SK-N-MC (cell line): Measurements from ENCODE around the gene AKR1A1.
A peak's percentile ranks its signal among the peaks of the same experiment; 100 is the strongest.

Experiments used
- DNase-seq: peaks from one replicate; pipeline ENCODE4 v3.0.0-alpha.2; 2011; ENCODE audit warnings: low read depth, low spot score
- H3K27ac ChIP-seq: fragments of 200-600 bp; sonication (generic); 2 replicates; pipeline ENCODE4 v1.5.1; 2016; ENCODE audit warnings: mixed run types
- H3K36me3 ChIP-seq: fragments of 200-600 bp; sonication (generic); 2 replicates; pipeline ENCODE4 v1.6.1; 2017; ENCODE audit warnings: antibody characterized with exemption, low read length, mixed read lengths; ENCODE audit not compliant: insufficient read depth
- H3K4me3 ChIP-seq: fragments of 200-600 bp; sonication (generic); 2 replicates; pipeline ENCODE4 v1.5.1; 2016
- H3K9ac ChIP-seq: fragments of 200-600 bp; sonication (generic); 2 replicates; pipeline ENCODE4 v1.8.0; 2017; ENCODE audit warnings: mixed run types, mixed read lengths; ENCODE audit not compliant: insufficient read length
- H3K9me3 ChIP-seq: fragments of 200-600 bp; sonication (generic); 2 replicates; pipeline ENCODE4 v1.6.1; 2017; ENCODE audit warnings: low read depth, mild to moderate bottlenecking, antibody characterized with exemption, low read length, moderate library complexity, mixed read lengths
- EZH2 ChIP-seq: fragments of 200-600 bp; sonication (generic); IDR thresholded peaks from one replicate; pipeline ENCODE4 v1.6.1; 2017; ENCODE audit warnings: antibody characterized with exemption
- FOXP2 ChIP-seq: optimal IDR thresholded peaks from 2 replicates; pipeline ENCODE3; 2011; ENCODE audit warnings: mild to moderate bottlenecking, moderate library complexity; ENCODE audit not compliant: insufficient read depth; ENCODE audit errors: extremely low read length, control extremely low read depth
- POLR2AphosphoS5 ChIP-seq: IDR thresholded peaks from 2 replicates; pipeline ENCODE4 v1.6.1; 2012; ENCODE audit warnings: mild to moderate bottlenecking, low read depth, low read length, borderline replicate concordance

AKR1A1 gene

DNA sequence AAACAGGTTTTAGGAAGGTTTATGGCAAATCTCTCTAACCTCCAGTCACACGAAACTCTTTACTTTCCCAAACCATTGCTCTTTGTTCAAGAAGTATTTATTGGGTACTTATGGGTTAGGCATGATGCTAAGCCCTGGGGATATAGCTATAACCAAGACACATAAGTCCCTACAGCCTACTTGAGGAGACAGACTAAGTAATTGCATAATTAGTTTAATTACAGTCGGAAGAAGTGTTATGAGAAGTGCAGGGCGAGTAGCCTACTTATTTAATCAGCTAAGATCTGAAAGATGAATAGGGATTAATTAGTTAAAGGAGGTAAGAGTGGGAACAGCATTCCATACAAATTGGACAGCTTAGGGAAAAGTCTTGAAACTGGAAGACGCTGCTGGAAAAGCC, 20.0 kb downstream of the AKR1A1 start:
- no peak for TF ChIP-seq POLR2AphosphoS5
- TF ChIP-seq FOXP2, result no peak
- Histone ChIP-seq H3K4me3 (no peak overlapping the region), H3K9ac (no peak overlapping the region), H3K27ac (no peak overlapping the region), H3K9me3 (no peaks in the 10 kb centered on the region), H3K36me3 (peaks cover 49% of the 10 kb centered on the region)
- DNase-seq, result no peak

DNA sequence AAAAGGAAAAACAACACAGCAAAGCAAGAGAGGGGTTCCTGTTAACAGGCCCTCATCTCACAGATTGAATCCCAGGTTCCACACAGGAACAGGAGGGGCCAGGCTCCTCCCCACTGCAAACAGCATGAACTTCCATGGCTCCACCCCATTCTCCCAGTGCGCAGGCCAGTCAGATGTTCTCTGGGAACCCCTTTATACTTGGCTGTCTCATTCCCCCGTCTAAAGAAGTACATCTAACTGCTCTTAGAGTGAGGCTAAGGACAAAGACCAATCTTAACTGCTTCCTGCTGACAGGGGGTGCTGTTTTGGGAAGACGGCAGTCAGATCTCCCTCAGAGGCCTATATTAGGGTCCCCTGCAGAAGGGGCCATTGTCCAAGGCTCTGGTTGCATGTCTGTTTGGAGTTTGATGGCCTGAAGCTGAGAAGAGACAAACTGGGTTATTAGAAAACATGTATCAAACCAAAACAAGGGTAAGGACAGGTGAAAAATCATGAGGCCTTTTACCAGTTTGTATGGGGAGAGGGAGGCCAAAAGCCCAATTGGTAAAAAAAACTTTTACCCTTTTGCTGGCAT, 22.7 kb downstream of the AKR1A1 start:
- TF ChIP-seq FOXP2 (no peak), EZH2 (no peak), POLR2AphosphoS5 (no peak)
- no peak overlapping the region for H3K27ac ChIP-seq
- H3K9me3 ChIP-seq, result 0 out of 2 replicates have a peak, but pooled peaks cover under 1% of the 10 kb centered on the region
- H3K9ac ChIP-seq, result no peak overlapping the region
- no peak overlapping the region for H3K4me3 ChIP-seq
- no peak for DNase-seq
- peaks cover 29% of the 10 kb centered on the region for H3K36me3 ChIP-seq

DNA sequence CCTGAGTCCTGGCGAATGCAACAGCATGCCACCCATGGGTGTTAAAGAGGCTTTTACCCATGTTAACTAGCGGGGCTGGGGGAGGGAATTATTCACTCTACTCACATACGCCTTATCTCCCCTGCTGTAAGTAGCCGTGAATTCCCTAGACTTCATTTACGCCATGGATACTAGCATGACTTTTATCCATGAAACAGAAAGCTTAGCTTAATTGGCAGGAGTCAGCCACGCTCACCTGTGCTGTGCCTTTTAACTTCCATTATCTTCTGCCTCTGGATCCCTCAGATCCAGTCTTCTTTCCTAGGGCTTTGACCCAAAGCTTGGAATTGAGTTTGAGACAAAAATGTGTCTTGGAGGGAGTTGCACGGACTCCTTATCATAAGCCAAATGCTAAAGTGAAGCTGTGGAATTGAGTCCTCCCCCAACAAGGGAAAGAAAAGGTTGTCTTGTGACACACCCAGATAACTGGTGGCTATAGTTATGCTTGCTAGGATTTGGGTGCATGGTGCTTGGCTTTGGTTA, 23.5 kb downstream of the AKR1A1 start:
- Histone ChIP-seq H3K36me3 (peaks cover 20% of the 10 kb centered on the region), H3K4me3 (no peak overlapping the region), H3K9ac (no peak overlapping the region), H3K9me3 (0 out of 2 replicates have a peak, but pooled peaks cover 3% of the 10 kb centered on the region), H3K27ac (no peak overlapping the region)
- DNase-seq, result no peak
- TF ChIP-seq EZH2, result no peak
- no peak for TF ChIP-seq FOXP2
- TF ChIP-seq POLR2AphosphoS5, result no peak

DNA sequence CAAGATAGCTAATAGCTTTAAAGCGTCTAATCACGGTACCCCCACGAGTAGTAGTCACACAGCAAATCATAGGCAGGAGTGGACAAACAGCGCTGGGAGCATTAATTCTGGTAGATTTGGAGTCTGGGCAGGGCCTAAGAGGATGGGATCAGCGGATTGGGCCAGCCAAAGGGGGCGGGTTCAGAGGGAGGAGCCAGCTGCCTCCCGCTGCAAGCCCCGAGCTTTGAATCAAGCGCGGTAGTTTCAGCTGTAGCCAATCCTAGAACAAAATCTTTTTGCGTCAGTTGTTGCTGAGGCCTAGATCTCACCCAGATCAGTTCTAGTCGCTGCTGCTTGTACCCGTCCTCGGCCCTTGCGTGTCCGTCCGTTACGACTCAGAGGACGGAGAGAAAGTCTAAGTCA, 32.6 kb downstream of the AKR1A1 start:
- H3K9ac ChIP-seq, result peak overlapping the region; percentile 99
- H3K36me3 ChIP-seq, result peaks cover 23% of the 10 kb centered on the region
- peak; percentile 92 for DNase-seq
- peak overlapping the region; percentile 96 for H3K4me3 ChIP-seq
- H3K27ac ChIP-seq, result peak overlapping the region; percentile 98; the same call in 1 of the 2 replicates
- TF ChIP-seq POLR2AphosphoS5 (no peak), EZH2 (no peak)
- 0 out of 2 replicates have a peak, but pooled peaks cover 3% of the 10 kb centered on the region for H3K9me3 ChIP-seq

DNA sequence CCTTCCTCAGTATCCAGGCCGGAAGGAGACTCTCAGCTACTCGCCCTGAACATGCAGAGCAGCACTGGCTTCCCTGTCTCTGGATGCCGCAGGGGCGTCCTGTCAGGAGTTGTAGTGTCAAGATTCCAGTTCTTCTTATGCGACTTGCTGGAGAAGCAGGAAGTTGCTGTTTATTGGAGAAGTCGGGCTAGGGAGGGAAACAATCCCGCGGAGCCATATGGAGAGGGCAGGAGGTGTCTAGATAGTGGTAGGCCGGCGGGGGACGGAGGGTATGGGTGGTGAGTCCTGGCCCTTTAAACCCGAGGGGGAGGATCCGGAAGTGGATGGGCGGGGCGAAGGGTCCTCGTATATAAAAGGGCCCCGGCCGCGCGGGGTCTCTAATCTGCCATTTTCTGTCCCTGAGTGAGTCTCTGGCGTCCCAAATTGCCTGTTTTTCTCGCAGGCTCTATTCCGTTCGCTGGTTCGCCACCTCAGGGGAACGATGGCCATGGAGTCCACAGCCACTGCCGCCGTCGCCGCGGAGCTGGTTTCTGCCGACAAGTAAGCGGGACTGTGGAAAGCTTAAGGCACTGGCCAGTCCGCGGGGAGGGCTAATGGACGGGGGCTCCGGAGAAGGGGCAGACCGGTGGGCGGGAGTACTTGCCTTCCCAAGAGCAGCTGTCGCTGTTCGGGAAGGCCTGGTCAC, 33.2 kb downstream of the AKR1A1 start, which contains the start of gene NASP:
NASP (plus strand) TSS at position 376 of the 685 bp plus-strand sequence; CDS start at position 482, 106 bp downstream.
- TF ChIP-seq FOXP2, result no peak
- peak; percentile 99 for TF ChIP-seq POLR2AphosphoS5
- DNase-seq, result peak; percentile 65
- no peaks in the 10 kb centered on the region for H3K9me3 ChIP-seq
- H3K9ac ChIP-seq, result peak within 1 kb of the TSS; percentile 99
- peak within 1 kb of the TSS; percentile 96 for H3K4me3 ChIP-seq
- peaks cover 27% of the 10 kb centered on the region for H3K36me3 ChIP-seq
- peak within 1 kb of the TSS; percentile 98 for H3K27ac ChIP-seq

DNA sequence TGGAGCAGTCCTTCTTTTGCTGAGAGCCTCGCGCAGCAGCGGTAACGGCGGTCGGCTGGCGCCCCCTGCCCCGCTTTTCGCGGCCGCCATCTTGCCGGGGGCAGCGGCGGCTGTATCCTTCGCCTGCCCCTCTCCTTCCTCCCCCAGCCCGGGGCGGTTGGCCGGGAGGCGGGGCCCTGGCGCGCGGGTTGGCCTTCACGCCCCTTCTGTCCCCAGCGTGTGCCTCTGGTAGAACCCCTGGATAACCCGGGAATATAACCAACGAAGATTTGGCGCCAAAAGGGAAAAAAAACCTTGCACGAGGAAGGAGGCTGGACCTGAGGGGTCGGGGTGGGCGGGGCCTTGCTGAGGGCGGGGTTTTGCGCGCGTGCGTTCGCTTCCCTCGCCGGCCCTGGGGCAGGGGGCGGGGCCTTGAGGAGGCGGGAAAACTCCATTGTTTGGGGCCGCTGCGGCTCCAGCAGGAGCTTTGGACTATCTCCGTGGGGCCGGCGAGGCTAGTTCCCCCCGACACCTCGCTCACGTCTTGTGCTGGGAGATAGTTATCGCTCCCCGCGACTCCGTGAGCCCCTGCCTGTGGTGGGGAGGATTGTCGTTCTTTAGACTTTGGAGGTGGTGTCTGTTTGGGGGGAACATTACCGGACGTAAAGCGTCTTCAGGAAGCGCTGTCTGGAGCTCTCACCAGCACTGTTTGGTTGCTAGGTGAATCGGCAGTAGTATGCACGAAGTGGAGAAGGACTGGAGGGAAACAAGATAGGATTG, 33.9 kb downstream of the AKR1A1 start:
- Histone ChIP-seq H3K36me3 (peaks cover 35% of the 10 kb centered on the region), H3K4me3 (peak overlapping the region; percentile 96), H3K9me3 (no peaks in the 10 kb centered on the region), H3K27ac (peak overlapping the region; percentile 98), H3K9ac (peak overlapping the region; percentile 99)
- TF ChIP-seq POLR2AphosphoS5, result peak; percentile 68
- no peak for TF ChIP-seq EZH2
- peak; percentile 55 for DNase-seq

DNA sequence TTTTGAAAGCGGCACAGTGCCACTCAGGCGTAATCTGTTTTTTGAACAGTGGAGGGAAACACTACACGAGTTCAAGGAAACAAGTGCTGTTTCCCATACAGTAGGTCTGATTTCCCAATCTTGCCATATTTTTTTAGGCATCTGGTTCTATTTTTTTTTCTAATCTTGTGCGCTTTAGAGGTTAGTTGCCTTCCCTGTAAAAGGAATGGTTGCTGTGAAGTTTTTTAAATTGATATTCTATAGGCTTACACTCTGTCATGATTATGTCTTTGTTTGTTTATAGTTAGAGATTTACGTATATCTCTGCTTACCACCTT, 34.4 kb downstream of the AKR1A1 start:
- TF ChIP-seq FOXP2 (no peak), POLR2AphosphoS5 (no peak)
- no peaks in the 10 kb centered on the region for H3K9me3 ChIP-seq
- H3K27ac ChIP-seq, result peak overlapping the region; percentile 90
- H3K9ac ChIP-seq, result peak overlapping the region; percentile 99
- H3K36me3 ChIP-seq, result peaks cover 40% of the 10 kb centered on the region
- no peak for DNase-seq
- peak overlapping the region; percentile 96 for H3K4me3 ChIP-seq

DNA sequence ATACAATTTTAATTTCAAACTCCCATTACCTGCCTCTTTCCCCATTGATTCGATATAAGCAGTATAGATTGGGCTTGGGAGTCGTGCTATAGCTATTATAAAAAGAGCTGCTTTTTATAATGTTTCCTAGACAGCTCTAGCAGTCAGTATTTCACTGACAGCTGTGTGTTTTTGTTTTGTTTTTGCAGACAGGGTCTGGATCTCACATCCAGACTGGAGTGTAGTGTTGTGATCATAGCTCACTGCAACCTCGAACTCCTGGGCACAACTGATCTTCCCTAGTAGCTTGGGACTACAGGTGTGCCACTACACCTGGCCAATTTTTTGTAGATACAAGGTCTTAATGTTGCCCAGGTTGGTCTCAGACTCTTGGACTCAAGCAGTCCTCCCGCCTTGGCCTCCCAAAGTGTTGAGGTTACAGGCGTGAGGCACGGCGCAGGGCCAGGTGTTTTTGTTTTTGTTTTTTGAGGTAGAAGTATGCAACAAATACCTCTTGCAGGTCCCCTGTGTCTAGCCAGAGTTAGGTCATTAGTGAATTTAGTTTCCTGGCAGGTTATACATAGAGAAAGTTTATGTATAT, 35.0 kb downstream of the AKR1A1 start:
- H3K9me3 ChIP-seq, result no peaks in the 10 kb centered on the region
- peak overlapping the region; percentile 96 for H3K4me3 ChIP-seq
- H3K27ac ChIP-seq, result peak overlapping the region; percentile 90
- no peak for DNase-seq
- peak overlapping the region; percentile 99 for H3K9ac ChIP-seq
- TF ChIP-seq EZH2 (no peak), FOXP2 (no peak), POLR2AphosphoS5 (no peak; the same call in 1 of the 2 replicates)
- H3K36me3 ChIP-seq, result peaks cover 42% of the 10 kb centered on the region
